ENCODE measurements around the gene CFTR. TPM values are rescaled to one million over a fixed set of nuclear protein-coding genes. Genes with fewer than 3 reads are reported as not detected.
A peak's percentile ranks its signal among the peaks of the same experiment; 100 is the strongest.

The CFTR gene
- total and polyA plus RNA-seq, 10 donors, result 0.02 to 0.27 (median 0.05) TPM; not detected in 6

DNA sequence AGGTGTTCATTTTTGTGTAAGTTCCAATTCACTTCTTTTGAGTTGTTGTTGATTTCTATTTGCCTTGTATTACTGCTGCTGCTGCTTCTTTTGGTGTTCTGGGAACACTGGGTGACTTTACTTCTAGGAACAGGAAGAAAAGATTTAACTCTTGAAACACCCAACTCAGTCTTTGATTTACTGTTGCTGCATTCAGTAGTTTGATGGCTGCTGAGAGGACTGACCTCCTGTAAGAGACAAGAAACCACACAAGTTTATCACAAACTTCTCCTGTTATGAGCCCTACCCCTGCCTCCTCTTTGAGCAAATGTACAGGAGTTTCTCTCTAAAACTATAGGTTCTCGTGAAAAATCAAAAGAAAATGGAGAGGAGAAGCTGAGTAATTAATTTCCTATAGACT is 231.7 kb downstream of the CFTR start:
- WGBS, 5 donors, result 77 to 100% (median 89%) methylated on average over 1 of the region's 1 CpG

DNA sequence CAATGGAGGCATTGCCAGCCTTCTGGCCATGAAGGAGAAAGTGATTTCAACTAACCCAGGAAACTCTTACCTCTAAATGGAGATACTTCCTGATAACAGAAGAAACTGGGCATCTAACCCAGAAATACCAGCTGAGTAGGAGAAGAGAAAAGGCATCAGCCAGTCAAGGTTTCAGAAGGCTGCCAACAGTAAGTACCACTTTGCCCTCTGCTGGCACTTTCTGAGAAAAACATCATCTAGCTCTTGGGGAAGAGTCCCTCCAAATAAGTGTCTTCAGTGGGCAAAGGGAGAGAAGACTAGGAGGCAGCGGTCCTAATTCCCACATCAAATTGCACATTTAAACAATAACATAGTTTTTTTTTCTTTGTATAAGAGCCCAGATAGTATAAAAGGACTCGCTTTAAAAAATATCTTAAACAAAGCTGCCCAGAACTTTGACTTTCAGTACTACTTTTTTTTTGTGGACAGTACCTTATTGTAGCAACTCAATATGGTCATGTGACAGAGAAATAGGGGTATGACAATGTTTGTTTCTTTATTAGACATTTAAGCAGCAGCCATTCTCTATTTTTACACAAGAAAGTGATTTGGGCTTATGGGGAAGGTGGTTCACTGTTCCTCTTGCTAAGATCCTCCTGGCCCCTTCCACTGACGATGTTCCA is 236.1 kb downstream of the CFTR start:
- Histone ChIP-seq H3K4me3 (no peak overlapping the region), H3K36me3 (peaks cover 0 to 9% (median 0%) of the 10 kb centered on the region in 6 donors), H3K27me3 (replicated peaks in 1 of 7) (no peaks in the 10 kb centered on the region), H3K9me3 (no peaks in the 10 kb centered on the region), H3K4me1 (no peaks in the 10 kb centered on the region), H3K27ac (no peak overlapping the region)
- 68 to 81% (median 79%) methylated on average over 3 of the region's 3 CpGs for WGBS, 5 donors
- no peak for DNase-seq
- TF ChIP-seq, protein P1, sequence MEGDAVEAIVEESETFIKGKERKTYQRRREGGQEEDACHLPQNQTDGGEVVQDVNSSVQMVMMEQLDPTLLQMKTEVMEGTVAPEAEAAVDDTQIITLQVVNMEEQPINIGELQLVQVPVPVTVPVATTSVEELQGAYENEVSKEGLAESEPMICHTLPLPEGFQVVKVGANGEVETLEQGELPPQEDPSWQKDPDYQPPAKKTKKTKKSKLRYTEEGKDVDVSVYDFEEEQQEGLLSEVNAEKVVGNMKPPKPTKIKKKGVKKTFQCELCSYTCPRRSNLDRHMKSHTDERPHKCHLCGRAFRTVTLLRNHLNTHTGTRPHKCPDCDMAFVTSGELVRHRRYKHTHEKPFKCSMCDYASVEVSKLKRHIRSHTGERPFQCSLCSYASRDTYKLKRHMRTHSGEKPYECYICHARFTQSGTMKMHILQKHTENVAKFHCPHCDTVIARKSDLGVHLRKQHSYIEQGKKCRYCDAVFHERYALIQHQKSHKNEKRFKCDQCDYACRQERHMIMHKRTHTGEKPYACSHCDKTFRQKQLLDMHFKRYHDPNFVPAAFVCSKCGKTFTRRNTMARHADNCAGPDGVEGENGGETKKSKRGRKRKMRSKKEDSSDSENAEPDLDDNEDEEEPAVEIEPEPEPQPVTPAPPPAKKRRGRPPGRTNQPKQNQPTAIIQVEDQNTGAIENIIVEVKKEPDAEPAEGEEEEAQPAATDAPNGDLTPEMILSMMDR (IDR thresholded peaks at IDR 0.05 in 8 of 11, conservative IDR thresholded peaks at IDR 0.05 in 3 of 11), result peak in 6 of 11 experiments; percentile 8 to 35 (median 12)
- TF ChIP-seq POLR2AphosphoS5 (IDR thresholded peaks at IDR 0.05), result no peak
- intact Hi-C loops (cut with DNase I; ENCODE audit: low total_unique reads), result loop anchor here (10.0 kb wide), 1 partner anchor 311 kb away; no protein-coding TSS in a partner anchor

More for the DNA sequence above, 231.7 kb downstream of the CFTR start:
- DNase-seq, result no peak
- H3K27me3 ChIP-seq (replicated peaks in 1 of 7), result no peaks in the 10 kb centered on the region
- peaks cover 0 to 5% (median 0%) of the 10 kb centered on the region in 8 donors for H3K9me3 ChIP-seq
- no peaks in the 10 kb centered on the region for H3K36me3 ChIP-seq
- no peak for TF ChIP-seq POLR2A (IDR thresholded peaks at IDR 0.05)
- no peak for TF ChIP-seq POLR2AphosphoS5 (IDR thresholded peaks at IDR 0.05)
- TF ChIP-seq, protein P1 (IDR thresholded peaks at IDR 0.05 in 8 of 11, conservative IDR thresholded peaks at IDR 0.05 in 3 of 11), result no peak
- H3K4me1 ChIP-seq, result no peaks in the 10 kb centered on the region
- no peak overlapping the region for H3K4me3 ChIP-seq
- no peak overlapping the region for H3K27ac ChIP-seq
- intact Hi-C loops (cut with DNase I; ENCODE audit: low total_unique reads), result loop anchor here (10.0 kb wide), 1 partner anchor 307 kb away; no protein-coding TSS in a partner anchor

DNA sequence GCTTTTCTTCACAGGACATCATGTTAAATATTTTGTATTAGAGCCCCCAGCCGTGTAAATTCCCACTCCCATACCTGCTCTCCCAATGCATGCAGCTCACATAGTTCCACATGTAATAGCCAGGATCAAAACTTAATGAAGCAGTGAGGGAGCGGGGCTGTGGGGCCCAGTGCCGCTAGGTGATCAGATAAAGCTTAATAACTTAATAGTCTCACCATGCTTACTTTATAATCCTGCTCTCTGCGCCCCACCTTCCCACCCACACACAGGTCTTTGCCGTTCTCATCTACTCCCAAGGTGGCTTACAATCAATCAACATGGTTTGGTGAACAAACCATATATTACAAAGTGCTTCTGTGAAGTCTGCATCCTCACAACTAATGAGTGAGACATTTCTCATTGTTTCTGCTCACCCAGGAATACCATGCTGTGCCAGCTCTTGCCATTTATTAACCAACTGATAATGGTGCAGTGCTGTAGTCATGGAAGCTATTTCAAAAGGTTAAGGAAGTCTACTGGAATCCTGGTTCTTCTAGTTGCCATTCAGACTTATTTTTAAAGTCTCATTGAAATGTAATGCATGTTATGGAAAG is 237.0 kb downstream of the CFTR start:
- Histone ChIP-seq H3K9me3 (no peaks in the 10 kb centered on the region), H3K4me1 (no peaks in the 10 kb centered on the region), H3K36me3 (peaks cover 0 to 9% (median 0%) of the 10 kb centered on the region in 6 donors), H3K4me3 (no peak overlapping the region), H3K27ac (no peak overlapping the region), H3K27me3 (replicated peaks in 1 of 7) (no peaks in the 10 kb centered on the region)
- TF ChIP-seq POLR2A (IDR thresholded peaks at IDR 0.05), result no peak
- no peak for TF ChIP-seq POLR2AphosphoS5 (IDR thresholded peaks at IDR 0.05)
- TF ChIP-seq, protein P1 (IDR thresholded peaks at IDR 0.05 in 8 of 11, conservative IDR thresholded peaks at IDR 0.05 in 3 of 11), result no peak
- no peak for DNase-seq
- 65 to 74% (median 72%) methylated on average over 5 of the region's 5 CpGs for WGBS, 5 donors
- intact Hi-C loops (cut with DNase I; ENCODE audit: low total_unique reads), result loop anchor here (10.0 kb wide), 1 partner anchor 312 kb away; no protein-coding TSS in a partner anchor

DNA sequence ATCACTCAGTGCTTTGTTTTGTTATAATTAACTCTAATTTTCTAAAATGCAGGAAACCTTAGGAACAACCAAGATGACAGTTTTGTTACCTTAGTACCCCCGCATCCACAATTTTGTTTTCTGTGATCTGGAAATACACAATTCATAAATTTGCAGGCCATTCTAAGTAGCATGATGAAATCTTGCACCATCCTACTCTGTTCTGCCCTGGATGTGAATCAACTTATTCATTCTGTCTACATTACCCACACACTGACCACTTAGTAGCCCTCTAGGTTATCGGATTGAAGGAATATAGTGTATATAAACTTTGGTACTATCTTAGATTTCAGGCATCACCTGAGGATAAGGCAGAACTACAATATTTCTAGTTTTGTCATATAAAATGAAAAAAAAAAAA is 237.5 kb downstream of the CFTR start:
- H3K9me3 ChIP-seq, result no peaks in the 10 kb centered on the region
- H3K4me1 ChIP-seq, result no peaks in the 10 kb centered on the region
- intact Hi-C loops (cut with DNase I; ENCODE audit: low total_unique reads), result loop anchor here (10.0 kb wide), 1 partner anchor 313 kb away; no protein-coding TSS in a partner anchor
- 91 to 95% (median 94%) methylated on average over 2 of the region's 2 CpGs for WGBS, 5 donors
- H3K27ac ChIP-seq, result no peak overlapping the region
- no peaks in the 10 kb centered on the region for H3K27me3 ChIP-seq (replicated peaks in 1 of 7)
- DNase-seq, result no peak
- TF ChIP-seq POLR2A (IDR thresholded peaks at IDR 0.05) (no peak), POLR2AphosphoS5 (IDR thresholded peaks at IDR 0.05) (no peak)
- TF ChIP-seq, protein P1 (IDR thresholded peaks at IDR 0.05 in 8 of 11, conservative IDR thresholded peaks at IDR 0.05 in 3 of 11), result no peak
- H3K4me3 ChIP-seq, result no peak overlapping the region
- peaks cover 0 to 9% (median 0%) of the 10 kb centered on the region in 6 donors for H3K36me3 ChIP-seq
